Mononuclear cell (primary cell): Measurements from ENCODE around the gene MPND. TPM values are rescaled to one million over a fixed set of nuclear protein-coding genes. Genes with fewer than 3 reads are reported as not detected.

Experiments used
- H3K27me3 ChIP-seq: 2 replicates; pipeline ENCODE4 v1.6.0; 2011; ENCODE audit warnings: low read length, control low read depth; ENCODE audit not compliant: insufficient read depth
- H3K4me1 ChIP-seq: 2 replicates; pipeline ENCODE4 v1.5.1; 2011; ENCODE audit warnings: mild to moderate bottlenecking, low read length, control low read depth; ENCODE audit not compliant: insufficient read depth
- H3K4me3 ChIP-seq: 2 replicates; pipeline ENCODE4 v1.5.1; 2011; ENCODE audit warnings: mild to moderate bottlenecking, low read length, moderate library complexity
- H3K9me3 ChIP-seq: 2 replicates; pipeline ENCODE4 v1.5.1; 2011; ENCODE audit warnings: low read depth, mild to moderate bottlenecking, control low read depth, low read length
- total RNA-seq: library from RNA; depleted of rRNA; stranded (reverse); fragments of >200 nt; gene quantifications from one replicate; pipeline ENCODE4 v1.2.3, GENCODE V29; 2012

Gene MPND
- total RNA-seq, 1 donor = 7.3 TPM

DNA sequence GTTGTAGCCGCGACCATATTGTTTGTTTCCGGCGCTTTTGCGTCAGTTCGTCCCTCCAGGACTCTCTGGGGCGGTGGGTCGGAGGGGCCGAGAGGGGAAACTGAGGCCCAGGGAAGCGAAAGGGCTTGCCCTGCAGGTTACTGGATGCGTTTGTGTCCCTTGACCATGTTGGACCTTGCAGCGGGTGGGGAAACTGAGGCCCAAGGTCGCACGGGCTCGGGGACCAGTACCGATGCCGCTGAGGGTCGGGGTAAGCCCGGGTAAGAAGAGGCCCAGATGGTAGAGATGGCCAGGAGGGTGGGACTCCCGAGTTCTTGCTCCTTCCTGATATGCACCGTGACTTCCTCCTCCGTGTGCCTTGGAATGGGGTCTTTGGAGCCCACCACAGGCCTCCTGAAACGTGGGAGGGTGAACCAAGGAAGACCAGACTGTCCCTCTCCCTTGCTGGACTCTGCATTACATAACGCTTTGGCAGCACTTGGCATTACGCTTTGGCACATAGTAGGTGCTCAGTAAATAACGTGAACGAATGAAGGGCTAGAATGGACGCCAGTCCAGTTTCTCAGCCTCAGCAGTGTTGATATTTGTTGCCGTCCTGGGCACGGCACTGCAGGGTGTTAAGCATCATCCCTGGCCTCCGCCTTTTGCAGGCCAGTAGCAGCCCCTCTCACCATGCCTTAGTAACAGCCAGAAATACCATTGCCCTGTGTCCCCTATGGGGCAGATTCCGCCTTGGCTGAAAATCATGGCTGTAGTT, 59.8 kb downstream of the MPND start:
- no peaks in the 10 kb centered on the region for H3K27me3 ChIP-seq
- peaks cover 40% of the 10 kb centered on the region for H3K4me1 ChIP-seq
- H3K9me3 ChIP-seq = no peaks in the 10 kb centered on the region
- peak overlapping the region; percentile 83 for H3K4me3 ChIP-seq

DNA sequence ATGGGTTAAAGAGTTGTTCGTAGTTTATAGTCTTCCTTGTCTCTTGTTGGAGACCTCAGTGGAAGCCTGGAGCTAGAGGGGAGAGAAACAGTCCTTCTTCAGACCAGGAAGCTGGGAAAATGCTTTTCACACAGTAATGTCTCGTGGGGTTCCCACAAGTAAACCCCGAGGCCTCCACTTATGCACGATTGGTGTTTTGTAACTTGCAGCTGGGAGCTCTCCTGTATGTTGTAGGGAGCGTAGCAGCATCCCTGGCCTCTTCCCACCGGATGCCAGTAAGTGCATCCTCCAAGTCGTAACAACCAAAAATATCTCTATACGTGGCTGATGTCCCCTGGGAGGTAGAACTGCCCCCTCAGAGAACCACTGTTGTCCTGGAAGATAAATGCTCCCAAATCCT, 62.6 kb downstream of the MPND start:
- no peaks in the 10 kb centered on the region for H3K27me3 ChIP-seq
- no peaks in the 10 kb centered on the region for H3K9me3 ChIP-seq
- H3K4me3 ChIP-seq = no peak overlapping the region
- peaks cover 22% of the 10 kb centered on the region for H3K4me1 ChIP-seq

DNA sequence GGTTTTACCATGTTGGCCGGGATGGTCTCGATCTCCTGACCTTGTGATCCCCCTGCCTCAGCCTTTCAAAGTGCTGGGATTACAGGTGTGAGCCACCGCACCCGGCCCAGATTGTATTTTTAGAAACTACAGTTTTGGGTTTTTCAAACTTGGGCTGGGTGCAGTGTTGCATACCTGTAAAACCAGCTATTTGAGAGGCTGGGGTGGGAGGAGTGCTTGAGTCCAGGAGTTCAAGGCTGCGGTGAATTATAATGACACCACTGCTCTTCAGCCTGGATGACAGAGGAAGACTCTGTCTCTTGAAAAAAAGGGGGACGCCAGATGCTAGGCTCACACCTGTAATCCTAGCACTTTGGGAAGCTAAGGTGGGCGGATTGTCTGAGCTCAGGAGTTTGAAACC, 63.3 kb downstream of the MPND start:
- H3K27me3 ChIP-seq = no peaks in the 10 kb centered on the region
- no peaks in the 10 kb centered on the region for H3K9me3 ChIP-seq
- no peak overlapping the region for H3K4me3 ChIP-seq
- peaks cover 16% of the 10 kb centered on the region for H3K4me1 ChIP-seq

DNA sequence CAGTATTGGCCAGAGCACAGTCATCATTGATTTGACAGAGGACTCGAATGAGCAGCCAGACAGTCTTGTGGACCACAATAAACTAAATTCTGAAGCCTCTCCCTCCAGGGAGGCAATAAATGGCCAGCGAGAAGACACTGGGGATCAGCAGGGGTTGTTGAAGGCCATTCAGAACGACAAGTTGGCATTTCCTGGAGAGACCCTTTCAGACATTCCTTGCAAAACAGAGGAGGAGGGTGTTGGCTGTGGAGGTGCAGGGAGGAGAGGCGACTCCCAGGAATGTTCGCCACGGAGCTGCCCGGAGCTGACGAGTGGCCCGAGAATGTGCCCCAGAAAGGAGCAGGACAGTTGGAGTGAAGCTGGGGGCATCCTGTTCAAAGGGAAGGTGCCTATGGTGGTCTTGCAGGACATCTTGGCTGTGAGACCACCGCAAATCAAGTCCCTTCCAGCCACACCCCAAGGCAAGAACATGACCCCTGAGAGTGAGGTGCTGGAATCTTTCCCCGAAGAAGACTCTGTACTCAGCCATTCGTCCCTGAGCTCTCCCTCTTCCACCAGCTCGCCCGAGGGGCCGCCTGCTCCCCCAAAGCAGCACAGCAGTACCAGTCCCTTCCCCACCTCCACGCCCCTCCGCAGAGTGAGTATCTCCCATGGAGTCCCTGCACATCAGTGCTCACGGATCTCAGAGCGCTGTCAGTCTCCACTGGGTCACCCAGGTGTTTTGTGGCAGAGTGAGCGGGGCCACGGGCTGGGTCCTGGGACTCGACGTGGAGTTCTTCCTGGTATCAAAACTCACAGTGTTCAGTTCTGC, 66.0 kb downstream of the MPND start:
- no peaks in the 10 kb centered on the region for H3K27me3 ChIP-seq
- no peaks in the 10 kb centered on the region for H3K4me1 ChIP-seq
- H3K4me3 ChIP-seq = no peak overlapping the region
- H3K9me3 ChIP-seq = no peaks in the 10 kb centered on the region

Other genes starting within 250 kb of the MPND start
- gene MAP2K2, start 219.4 kb upstream of the MPND start, total RNA-seq = 56.4 TPM
- under 0.01 TPM for gene CREB3L3, start 189.9 kb upstream of the MPND start, total RNA-seq
- gene SIRT6, start 161.0 kb upstream of the MPND start, total RNA-seq = 9.3 TPM
- gene ANKRD24, start 160.9 kb upstream of the MPND start, total RNA-seq = 0.10 TPM
- 0.42 TPM for gene EBI3, start 114.0 kb upstream of the MPND start, total RNA-seq
- gene YJU2, start 96.5 kb upstream of the MPND start, total RNA-seq = 47.3 TPM
- gene SHD, start 64.3 kb upstream of the MPND start, total RNA-seq = 0.84 TPM
- 27.8 TPM for gene TMIGD2, start 41.2 kb upstream of the MPND start, total RNA-seq
- 0.73 TPM for gene FSD1, start 39.0 kb upstream of the MPND start, total RNA-seq
- 0.42 TPM for gene STAP2, start 4.7 kb upstream of the MPND start, total RNA-seq
- gene SH3GL1, start 57.0 kb downstream of the MPND start, total RNA-seq = 26.6 TPM
- 12.2 TPM for gene CHAF1A, start 59.1 kb downstream of the MPND start, total RNA-seq
- 53.4 TPM for gene UBXN6, start 114.2 kb downstream of the MPND start, total RNA-seq
- gene HDGFL2, start 128.7 kb downstream of the MPND start, total RNA-seq = 13.2 TPM
- 0.10 TPM for gene PLIN4, start 174.9 kb downstream of the MPND start, total RNA-seq
- gene PLIN5, start 191.7 kb downstream of the MPND start, total RNA-seq = 0.21 TPM
- gene LRG1, start 196.5 kb downstream of the MPND start, total RNA-seq = 4.7 TPM
- 6.0 TPM for gene SEMA6B, start 216.1 kb downstream of the MPND start, total RNA-seq